SK-N-SH (cell line): ENCODE data around the gene GMPPB. TPM values are rescaled to one million over a fixed set of nuclear protein-coding genes. Genes with fewer than 3 reads are reported as not detected.

Experiments used
- CTCF ChIA-PET: fragments of 300-600, 350-600 bp; formaldehyde crosslinking; extraction: SDS; loops from one replicate; lab custom pipeline; 2021; lab: Yijun Ruan, JAX
- POLR2A ChIA-PET: fragments of 350-600 bp; sonication (Branson Sonifier 250); formaldehyde crosslinking; extraction: SDS; loops from one replicate; lab custom pipeline; 2020; ENCODE audit warnings: antibody characterized with exemption, inconsistent platforms; lab: Yijun Ruan, JAX
- DNase-seq: peaks from one replicate; pipeline ENCODE4 v3.0.0; 2012
- H2AFZ ChIP-seq: fragments of 200-600 bp; sonication (generic); 2 replicates; pipeline ENCODE4 v1.8.1; 2016; ENCODE audit warnings: antibody characterized with exemption, mild to moderate bottlenecking, low read depth
- H3F3A ChIP-seq: fragments of 200-600 bp; sonication (generic); replicated peaks from 2 replicates; pipeline ENCODE3; 2016; ENCODE audit warnings: antibody characterized with exemption, mild to moderate bottlenecking; ENCODE audit not compliant: insufficient read depth
- H3K27ac ChIP-seq, 2 experiments: fragments of 200-500 bp in 1 of 2; fragments of 200-600 bp in 1 of 2; sonication (Bioruptor generic) in 1 of 2; sonication (generic), shearing (Covaris generic) in 1 of 2; 2 replicates each; pipeline versions ENCODE4 v1.5.1 to v1.6.1; 2014 to 2016; ENCODE audit warnings: low read depth in 2 of 2, inconsistent platforms in 1 of 2, low read length in 1 of 2, mild to moderate bottlenecking in 1 of 2, mixed read lengths in 1 of 2
- H3K27me3 ChIP-seq: fragments of 200-600 bp; sonication (generic), shearing (Covaris generic); 2 replicates; pipeline ENCODE4 v1.6.1; 2016; ENCODE audit warnings: mixed run types; ENCODE audit not compliant: insufficient read depth
- H3K36me3 ChIP-seq, 2 experiments: fragments of 200-500 bp in 1 of 2; fragments of 200-600 bp in 1 of 2; sonication (Bioruptor generic) in 1 of 2; sonication (generic) in 1 of 2; replicated peaks in 1 of 2; 2 replicates each; pipeline versions ENCODE3 to v1.5.1; 2014 to 2016; ENCODE audit warnings: low read length in 1 of 2, mild to moderate bottlenecking in 1 of 2; ENCODE audit not compliant: insufficient read depth in 2 of 2, control insufficient read depth in 1 of 2
- H3K4me1 ChIP-seq, 2 experiments: fragments of 200-500 bp in 1 of 2; fragments of 200-600 bp in 1 of 2; sonication (Bioruptor generic) in 1 of 2; sonication (generic), shearing (Covaris generic) in 1 of 2; 2 replicates each; pipeline versions ENCODE4 v1.5.1 to v1.6.1; 2014 to 2016; ENCODE audit warnings: low read depth in 1 of 2, low read length in 1 of 2, mixed run types in 1 of 2; ENCODE audit not compliant: insufficient read depth in 2 of 2, control insufficient read depth in 1 of 2
- H3K4me2 ChIP-seq: fragments of 200-600 bp; sonication (generic), shearing (Covaris generic); 2 replicates; pipeline ENCODE4 v1.6.1; 2017; ENCODE audit warnings: mixed run types
- H3K4me3 ChIP-seq, 2 experiments: fragments of 200-500 bp in 1 of 2; fragments of 200-600 bp in 1 of 2; sonication (Bioruptor generic) in 1 of 2; sonication (generic), shearing (Covaris generic) in 1 of 2; 2 replicates each; pipeline versions ENCODE4 v1.5.1 to v1.8.1; 2014 to 2016; ENCODE audit warnings: low read depth in 2 of 2, inconsistent platforms in 1 of 2, low read length in 1 of 2, mild to moderate bottlenecking in 1 of 2, mixed read lengths in 1 of 2, moderate library complexity in 1 of 2
- H3K79me2 ChIP-seq: fragments of 200-600 bp; sonication (generic); 2 replicates; pipeline ENCODE4 v1.8.1; 2017; ENCODE audit warnings: mild to moderate bottlenecking; ENCODE audit not compliant: insufficient read depth
- H3K9ac ChIP-seq: fragments of 200-600 bp; sonication (generic); 2 replicates; pipeline ENCODE4 v1.6.1; 2017; ENCODE audit warnings: mixed run types
- H3K9me2 ChIP-seq: fragments of 200-600 bp; sonication (generic); 2 replicates; pipeline ENCODE4 v1.6.1; 2017; ENCODE audit warnings: mixed run types
- H3K9me3 ChIP-seq: fragments of 200-600 bp; sonication (generic); 2 replicates; pipeline ENCODE4 v1.6.1; 2017; ENCODE audit warnings: mixed run types, mild to moderate bottlenecking, moderate library complexity
- H4K20me1 ChIP-seq: fragments of 200-600 bp; sonication (generic); 2 replicates; pipeline ENCODE4 v1.6.1; 2017; ENCODE audit warnings: mild to moderate bottlenecking, mixed run types; ENCODE audit not compliant: insufficient read depth
- CHD2 ChIP-seq: fragments of 150-350 bp; IDR thresholded peaks from 2 replicates; pipeline ENCODE4 v1.6.1; 2018; ENCODE audit warnings: low read length; ENCODE audit not compliant: partially characterized antibody
- ELF1 ChIP-seq: IDR thresholded peaks from 2 replicates; pipeline ENCODE4 v1.4.0; 2012
- GATA2 ChIP-seq: sonication (generic); formaldehyde crosslinking; IDR thresholded peaks from 2 replicates; pipeline ENCODE4 v1.5.0; 2020; ENCODE audit warnings: mild to moderate bottlenecking, missing genetic modification reagents
- MEF2A ChIP-seq: IDR thresholded peaks from 2 replicates; pipeline ENCODE4 v1.4.0; 2012; ENCODE audit warnings: low read depth, borderline replicate concordance
- MXI1 ChIP-seq: IDR thresholded peaks from 2 replicates; pipeline ENCODE4 v1.6.1; 2012; ENCODE audit warnings: mild to moderate bottlenecking, low read depth, low read length, improper control_type of control experiment
- NRF1 ChIP-seq: IDR thresholded peaks from 2 replicates; pipeline ENCODE4 v1.6.1; 2012; ENCODE audit warnings: low read depth, mild to moderate bottlenecking, low read length
- POLR2AphosphoS5 ChIP-seq: IDR thresholded peaks from 2 replicates; pipeline ENCODE4 v1.6.1; 2012; ENCODE audit warnings: low read depth, low read length
- RAD21 ChIP-seq: IDR thresholded peaks from 2 replicates; pipeline ENCODE4 v1.6.1; 2012; ENCODE audit warnings: mild to moderate bottlenecking, low read length
- USF1 ChIP-seq: IDR thresholded peaks from 2 replicates; pipeline ENCODE4 v1.4.0; 2012; ENCODE audit warnings: low read depth, borderline replicate concordance
- USF2 ChIP-seq: fragments of 150-350 bp; IDR thresholded peaks from 2 replicates; pipeline ENCODE4 v1.6.1; 2017; ENCODE audit warnings: antibody characterized with exemption, low read length, low read depth, borderline replicate concordance
- ZBTB33 ChIP-seq: IDR thresholded peaks from 2 replicates; pipeline ENCODE4 v1.4.0; 2012; ENCODE audit warnings: low read depth, borderline replicate concordance
- WGBS: methylation state at CpG from one replicate; pipeline ENCODE4 v1.1.6; 2017; ENCODE audit warnings: low lambda C conversion rate; 5-methylcytosine and 5-hydroxymethylcytosine counted together
- polyA plus RNA-seq, 3 experiments: library from polyadenylated mRNA; depleted of rRNA; stranded (reverse); fragments of >200 nt; gene quantifications; 2 replicates each; pipeline ENCODE4 v1.2.3, GENCODE V29; 2012
- TF ChIP-seq, protein P1 (sequence below): IDR thresholded peaks from 2 replicates; pipeline ENCODE4 v1.6.1; 2012; ENCODE audit warnings: mild to moderate bottlenecking, low read depth, low read length, moderate library complexity
- TF ChIP-seq, protein P2 (sequence below): fragments of 150-350 bp; IDR thresholded peaks from 2 replicates; pipeline ENCODE4 v1.6.1; 2016; ENCODE audit warnings: mild to moderate bottlenecking, low read depth, low read length

The GMPPB gene
- polyA plus RNA-seq, 1 of the 3 experiments (the other 2 are of a cell fraction) = 25.1 TPM

DNA sequence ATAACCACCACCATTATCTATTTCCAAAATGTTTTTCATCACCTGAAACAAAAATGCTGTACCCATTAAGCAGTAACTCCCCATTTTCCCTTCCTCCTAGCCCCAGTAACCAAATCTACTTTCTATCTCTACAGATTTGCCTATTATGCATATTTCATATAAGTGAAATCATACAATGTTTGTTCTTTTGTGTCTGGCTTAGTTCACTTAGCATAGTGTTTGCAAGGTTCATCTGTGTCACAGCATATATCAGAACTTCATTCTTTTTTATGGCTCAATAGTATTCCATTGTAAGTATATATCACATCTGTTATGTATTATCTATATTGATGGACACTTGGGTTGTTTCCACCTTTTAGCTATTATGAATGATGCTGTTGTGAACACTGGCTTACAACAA, 16.7 kb upstream of the GMPPB start:
- H3F3A ChIP-seq = peaks cover 2% of the 10 kb centered on the region
- no peak overlapping the region for H3K4me2 ChIP-seq
- no peaks in the 10 kb centered on the region for H3K27me3 ChIP-seq
- H3K36me3 ChIP-seq = peaks cover 12 to 40% of the 10 kb centered on the region in 2 experiments
- no peak for TF ChIP-seq ELF1
- TF ChIP-seq GATA2 (CRISPR knock-in tag) = no peak
- no peak for TF ChIP-seq MEF2A
- no peak for TF ChIP-seq USF1
- TF ChIP-seq NRF1 = no peak
- TF ChIP-seq RAD21 = no peak
- TF ChIP-seq, protein P1, sequence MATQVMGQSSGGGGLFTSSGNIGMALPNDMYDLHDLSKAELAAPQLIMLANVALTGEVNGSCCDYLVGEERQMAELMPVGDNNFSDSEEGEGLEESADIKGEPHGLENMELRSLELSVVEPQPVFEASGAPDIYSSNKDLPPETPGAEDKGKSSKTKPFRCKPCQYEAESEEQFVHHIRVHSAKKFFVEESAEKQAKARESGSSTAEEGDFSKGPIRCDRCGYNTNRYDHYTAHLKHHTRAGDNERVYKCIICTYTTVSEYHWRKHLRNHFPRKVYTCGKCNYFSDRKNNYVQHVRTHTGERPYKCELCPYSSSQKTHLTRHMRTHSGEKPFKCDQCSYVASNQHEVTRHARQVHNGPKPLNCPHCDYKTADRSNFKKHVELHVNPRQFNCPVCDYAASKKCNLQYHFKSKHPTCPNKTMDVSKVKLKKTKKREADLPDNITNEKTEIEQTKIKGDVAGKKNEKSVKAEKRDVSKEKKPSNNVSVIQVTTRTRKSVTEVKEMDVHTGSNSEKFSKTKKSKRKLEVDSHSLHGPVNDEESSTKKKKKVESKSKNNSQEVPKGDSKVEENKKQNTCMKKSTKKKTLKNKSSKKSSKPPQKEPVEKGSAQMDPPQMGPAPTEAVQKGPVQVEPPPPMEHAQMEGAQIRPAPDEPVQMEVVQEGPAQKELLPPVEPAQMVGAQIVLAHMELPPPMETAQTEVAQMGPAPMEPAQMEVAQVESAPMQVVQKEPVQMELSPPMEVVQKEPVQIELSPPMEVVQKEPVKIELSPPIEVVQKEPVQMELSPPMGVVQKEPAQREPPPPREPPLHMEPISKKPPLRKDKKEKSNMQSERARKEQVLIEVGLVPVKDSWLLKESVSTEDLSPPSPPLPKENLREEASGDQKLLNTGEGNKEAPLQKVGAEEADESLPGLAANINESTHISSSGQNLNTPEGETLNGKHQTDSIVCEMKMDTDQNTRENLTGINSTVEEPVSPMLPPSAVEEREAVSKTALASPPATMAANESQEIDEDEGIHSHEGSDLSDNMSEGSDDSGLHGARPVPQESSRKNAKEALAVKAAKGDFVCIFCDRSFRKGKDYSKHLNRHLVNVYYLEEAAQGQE = no peak
- TF ChIP-seq CHD2 = no peak
- TF ChIP-seq USF2 = no peak
- TF ChIP-seq, all 33 proteins: peak for 0
- H3K27ac ChIP-seq = no peak overlapping the region
- no peak for DNase-seq
- H3K4me1 ChIP-seq = no peaks in the 10 kb centered on the region
- peaks cover 48% of the 10 kb centered on the region for H3K79me2 ChIP-seq
- no peak overlapping the region for H3K9ac ChIP-seq
- ChIA-PET CTCF (no interaction called here), POLR2A (no interaction called here)
- no peaks in the 10 kb centered on the region for H3K9me2 ChIP-seq
- no peak overlapping the region for H3K4me3 ChIP-seq
- H4K20me1 ChIP-seq = peaks cover 3% of the 10 kb centered on the region; the same call in 1 of the 2 replicates
- no peaks in the 10 kb centered on the region for H3K9me3 ChIP-seq
- H2AFZ ChIP-seq = no peak overlapping the region

- peaks cover 6% of the 10 kb centered on the region for H4K20me1 ChIP-seq
- peaks cover 33% of the 10 kb centered on the region; the same call in 1 of the 2 replicates for H3K79me2 ChIP-seq
- DNase-seq = no peak
- H2AFZ ChIP-seq = no peak overlapping the region
- H3K4me3 ChIP-seq = no peak overlapping the region
- CTCF ChIA-PET = no interaction called here
- WGBS = 99% methylated on average over 9 of the region's 11 CpGs
- no peaks in the 10 kb centered on the region for H3K9me2 ChIP-seq
- peaks cover 23 to 50% of the 10 kb centered on the region in 2 experiments for H3K36me3 ChIP-seq
- no peak overlapping the region for H3K4me2 ChIP-seq
- no peak overlapping the region for H3K9ac ChIP-seq
- H3K27me3 ChIP-seq = no peaks in the 10 kb centered on the region
- H3K27ac ChIP-seq = no peak overlapping the region
- TF ChIP-seq POLR2AphosphoS5 (no peak), RAD21 (no peak), USF2 (no peak), ELF1 (no peak), MXI1 (no peak), ZBTB33 (no peak)
- TF ChIP-seq, protein P2, sequence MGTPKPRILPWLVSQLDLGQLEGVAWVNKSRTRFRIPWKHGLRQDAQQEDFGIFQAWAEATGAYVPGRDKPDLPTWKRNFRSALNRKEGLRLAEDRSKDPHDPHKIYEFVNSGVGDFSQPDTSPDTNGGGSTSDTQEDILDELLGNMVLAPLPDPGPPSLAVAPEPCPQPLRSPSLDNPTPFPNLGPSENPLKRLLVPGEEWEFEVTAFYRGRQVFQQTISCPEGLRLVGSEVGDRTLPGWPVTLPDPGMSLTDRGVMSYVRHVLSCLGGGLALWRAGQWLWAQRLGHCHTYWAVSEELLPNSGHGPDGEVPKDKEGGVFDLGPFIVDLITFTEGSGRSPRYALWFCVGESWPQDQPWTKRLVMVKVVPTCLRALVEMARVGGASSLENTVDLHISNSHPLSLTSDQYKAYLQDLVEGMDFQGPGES = no peak
- TF ChIP-seq, all 33 proteins: peak for 0
- no peaks in the 10 kb centered on the region for H3K9me3 ChIP-seq
- no peaks in the 10 kb centered on the region for H3K4me1 ChIP-seq
- POLR2A ChIA-PET = no interaction called here
- peaks cover 5% of the 10 kb centered on the region for H3F3A ChIP-seq
These were observed 14.4 kb upstream of the GMPPB start for GRCh38 chr3:49738067-49738713.
